Loucy (cell line): ENCODE results near the gene PHAF1.

ENCODE experiments used
- H2AFZ ChIP-seq: fragments of 200-600 bp; sonication (generic); 2 replicates; pipeline ENCODE4 v1.6.0; 2016; ENCODE audit warnings: antibody characterized with exemption, mild to moderate bottlenecking, low read length, moderate library complexity
- H3F3A ChIP-seq: fragments of 200-600 bp; 2 replicates; pipeline ENCODE4 v1.6.0; 2016; ENCODE audit warnings: antibody characterized with exemption, low read depth, mild to moderate bottlenecking
- H3K27me3 ChIP-seq: fragments of 200-600 bp; sonication (generic); 2 replicates; pipeline ENCODE4 v1.6.1; 2014; ENCODE audit warnings: low read length, mild to moderate bottlenecking; ENCODE audit not compliant: insufficient read depth, poor library complexity, severe bottlenecking
- H3K36me3 ChIP-seq: fragments of 200-600 bp; sonication (generic); 2 replicates; pipeline ENCODE4 v1.6.1; 2016; ENCODE audit warnings: low read length; ENCODE audit not compliant: insufficient read depth
- H3K4me1 ChIP-seq: fragments of 200-600 bp; sonication (generic); 2 replicates; pipeline ENCODE4 v1.5.1; 2014; ENCODE audit warnings: low read length, mild to moderate bottlenecking; ENCODE audit not compliant: insufficient read depth, poor library complexity, severe bottlenecking
- H3K4me2 ChIP-seq: fragments of 200-600 bp; sonication (generic); 2 replicates; pipeline ENCODE4 v1.6.0; 2014; ENCODE audit warnings: antibody characterized with exemption, low read length, low read depth, mild to moderate bottlenecking; ENCODE audit not compliant: poor library complexity, severe bottlenecking
- H3K4me3 ChIP-seq: fragments of 200-600 bp; sonication (generic); 2 replicates; pipeline ENCODE4 v1.5.1; 2014; ENCODE audit warnings: low read length, mild to moderate bottlenecking, mixed read lengths; ENCODE audit not compliant: poor library complexity, severe bottlenecking
- H3K79me2 ChIP-seq: fragments of 200-600 bp; sonication (generic); 2 replicates; pipeline ENCODE4 v1.6.1; 2014; ENCODE audit warnings: low read length; ENCODE audit not compliant: insufficient read depth
- H3K9ac ChIP-seq: fragments of 200-600 bp; sonication (generic); 2 replicates; pipeline ENCODE4 v1.6.0; 2014; ENCODE audit warnings: mild to moderate bottlenecking, low read depth, low read length, moderate library complexity; ENCODE audit not compliant: poor library complexity, severe bottlenecking
- H3K9me2 ChIP-seq: fragments of 200-600 bp; sonication (generic); replicated peaks from 2 replicates; pipeline ENCODE4 v1.6.1; 2016; ENCODE audit warnings: low read depth, low read length, mixed read lengths
- H3K9me3 ChIP-seq: fragments of 200-600 bp; sonication (generic); 2 replicates; pipeline ENCODE4 v1.6.1; 2014; ENCODE audit warnings: mild to moderate bottlenecking, antibody characterized with exemption, low read length, low read depth; ENCODE audit not compliant: insufficient read depth
- H4K20me1 ChIP-seq: fragments of 200-600 bp; sonication (generic); 2 replicates; pipeline ENCODE4 v1.6.0; 2014; ENCODE audit warnings: antibody characterized with exemption, low read length, mild to moderate bottlenecking; ENCODE audit not compliant: insufficient read depth, poor library complexity, severe bottlenecking
- EZH2phosphoT487 ChIP-seq: fragments of 200-600 bp; IDR thresholded peaks from 2 replicates; pipeline ENCODE4 v1.6.1; 2018; ENCODE audit warnings: antibody characterized with exemption, mild to moderate bottlenecking, moderate library complexity, borderline replicate concordance
- TF ChIP-seq, protein P1 (sequence below): fragments of 200-600 bp; sonication (generic); conservative IDR thresholded peaks from 2 replicates; pipeline ENCODE4 v1.5.1; 2014; ENCODE audit warnings: mild to moderate bottlenecking, antibody characterized with exemption, low read length

Gene PHAF1

DNA sequence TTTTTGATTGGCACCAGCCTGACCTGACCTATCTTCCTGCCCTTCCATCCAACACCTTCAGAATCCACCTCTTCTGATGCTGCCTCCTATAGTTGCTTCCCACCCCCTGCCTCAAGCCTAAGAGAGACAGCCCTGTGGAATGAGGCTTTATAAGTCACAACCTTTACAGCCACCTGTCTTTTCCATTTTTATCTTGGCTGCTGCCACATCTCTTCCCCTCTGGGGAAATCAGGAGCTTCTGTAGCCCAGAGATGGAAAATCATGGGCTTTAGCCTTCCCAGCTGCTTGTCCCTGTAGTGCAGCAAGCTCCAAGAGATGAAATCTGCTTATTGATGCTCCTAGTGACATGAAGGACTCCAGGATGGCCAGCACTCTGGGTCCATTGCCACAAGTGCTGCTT, 18.7 kb downstream of the PHAF1 start:
- Histone ChIP-seq H3K9ac (no peak overlapping the region), H3K36me3 (peaks cover 47% of the 10 kb centered on the region; the same call in 1 of the 2 replicates), H3K79me2 (no peaks in the 10 kb centered on the region), H4K20me1 (no peaks in the 10 kb centered on the region), H3K9me3 (no peaks in the 10 kb centered on the region), H2AFZ (no peak overlapping the region), H3K4me1 (no peaks in the 10 kb centered on the region), H3K27me3 (no peaks in the 10 kb centered on the region), H3K4me3 (no peak overlapping the region), H3F3A (no peaks in the 10 kb centered on the region), H3K9me2 (no peaks in the 10 kb centered on the region), H3K4me2 (no peak overlapping the region)
- TF ChIP-seq EZH2phosphoT487 = no peak
- TF ChIP-seq, protein P1, sequence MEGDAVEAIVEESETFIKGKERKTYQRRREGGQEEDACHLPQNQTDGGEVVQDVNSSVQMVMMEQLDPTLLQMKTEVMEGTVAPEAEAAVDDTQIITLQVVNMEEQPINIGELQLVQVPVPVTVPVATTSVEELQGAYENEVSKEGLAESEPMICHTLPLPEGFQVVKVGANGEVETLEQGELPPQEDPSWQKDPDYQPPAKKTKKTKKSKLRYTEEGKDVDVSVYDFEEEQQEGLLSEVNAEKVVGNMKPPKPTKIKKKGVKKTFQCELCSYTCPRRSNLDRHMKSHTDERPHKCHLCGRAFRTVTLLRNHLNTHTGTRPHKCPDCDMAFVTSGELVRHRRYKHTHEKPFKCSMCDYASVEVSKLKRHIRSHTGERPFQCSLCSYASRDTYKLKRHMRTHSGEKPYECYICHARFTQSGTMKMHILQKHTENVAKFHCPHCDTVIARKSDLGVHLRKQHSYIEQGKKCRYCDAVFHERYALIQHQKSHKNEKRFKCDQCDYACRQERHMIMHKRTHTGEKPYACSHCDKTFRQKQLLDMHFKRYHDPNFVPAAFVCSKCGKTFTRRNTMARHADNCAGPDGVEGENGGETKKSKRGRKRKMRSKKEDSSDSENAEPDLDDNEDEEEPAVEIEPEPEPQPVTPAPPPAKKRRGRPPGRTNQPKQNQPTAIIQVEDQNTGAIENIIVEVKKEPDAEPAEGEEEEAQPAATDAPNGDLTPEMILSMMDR = no peak

DNA sequence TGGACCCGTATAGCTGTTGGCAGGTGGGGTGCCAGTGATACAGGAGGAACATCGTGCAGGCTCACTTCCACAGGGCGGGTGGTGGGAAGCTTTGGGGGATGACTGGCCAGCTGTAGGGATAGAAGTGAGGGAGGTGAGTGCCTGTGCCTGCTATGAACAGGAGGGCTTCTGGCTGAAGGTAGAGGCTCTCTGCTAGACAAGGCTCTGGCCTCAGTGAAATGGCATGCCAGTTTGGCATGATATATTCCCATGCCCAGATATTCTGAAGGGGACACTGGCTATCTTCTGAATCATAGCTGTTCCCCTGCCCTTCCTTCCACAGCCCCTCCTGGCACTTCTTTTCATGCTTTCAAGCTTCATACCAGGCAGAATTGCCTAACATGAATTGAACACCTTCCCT, 19.1 kb downstream of the PHAF1 start:
- H4K20me1 ChIP-seq = no peaks in the 10 kb centered on the region
- TF ChIP-seq, protein P1 = no peak
- no peak for TF ChIP-seq EZH2phosphoT487

DNA sequence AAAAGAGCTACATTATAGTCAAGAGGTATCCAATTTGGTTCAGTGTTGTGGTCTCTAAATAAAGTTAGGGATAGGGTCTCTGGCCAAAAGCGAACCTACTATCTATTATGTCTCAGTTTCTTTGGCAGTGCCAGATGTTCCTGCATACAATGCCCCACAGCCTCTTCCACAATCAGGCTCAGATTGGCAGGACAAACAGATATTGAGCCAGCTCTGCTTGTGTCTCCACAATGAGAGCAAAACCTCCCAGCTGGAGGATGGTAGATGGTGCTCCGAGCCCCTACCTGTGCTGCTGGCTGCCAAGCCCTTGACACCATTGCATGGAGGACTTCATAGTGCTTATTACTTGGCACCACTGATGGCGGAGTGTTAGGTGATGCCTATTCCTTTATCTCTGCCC, 19.7 kb downstream of the PHAF1 start:
- TF ChIP-seq EZH2phosphoT487 = no peak
- TF ChIP-seq, protein P1 = no peak
- H2AFZ ChIP-seq = no peak overlapping the region
- H3K9me3 ChIP-seq = no peaks in the 10 kb centered on the region
- no peak overlapping the region for H3K4me3 ChIP-seq
- no peak overlapping the region for H3K9ac ChIP-seq
- no peaks in the 10 kb centered on the region for H3K4me1 ChIP-seq
- no peak overlapping the region for H3K4me2 ChIP-seq
- no peaks in the 10 kb centered on the region for H4K20me1 ChIP-seq
- H3K36me3 ChIP-seq = peaks cover 44% of the 10 kb centered on the region; the same call in 1 of the 2 replicates
- H3K27me3 ChIP-seq = no peaks in the 10 kb centered on the region
- no peaks in the 10 kb centered on the region for H3F3A ChIP-seq
- no peaks in the 10 kb centered on the region for H3K79me2 ChIP-seq
- no peaks in the 10 kb centered on the region for H3K9me2 ChIP-seq

More for the DNA sequence above, 19.1 kb downstream of the PHAF1 start:
- no peaks in the 10 kb centered on the region for H3K27me3 ChIP-seq
- H2AFZ ChIP-seq = no peak overlapping the region
- no peaks in the 10 kb centered on the region for H3F3A ChIP-seq
- H3K9me3 ChIP-seq = no peaks in the 10 kb centered on the region
- H3K4me2 ChIP-seq = no peak overlapping the region
- H3K4me1 ChIP-seq = no peaks in the 10 kb centered on the region
- no peak overlapping the region for H3K9ac ChIP-seq
- H3K79me2 ChIP-seq = no peaks in the 10 kb centered on the region
- H3K9me2 ChIP-seq = no peaks in the 10 kb centered on the region
- peaks cover 43% of the 10 kb centered on the region; the same call in 1 of the 2 replicates for H3K36me3 ChIP-seq
- H3K4me3 ChIP-seq = no peak overlapping the region
